ENCODE data around the gene TNRC6B. TPM values are rescaled to one million over a fixed set of nuclear protein-coding genes. Genes with fewer than 3 reads are reported as not detected.

The TNRC6B gene
- total and polyA plus RNA-seq, 2 donors from 2014 or later, result 2.7 to 63.2 TPM

DNA sequence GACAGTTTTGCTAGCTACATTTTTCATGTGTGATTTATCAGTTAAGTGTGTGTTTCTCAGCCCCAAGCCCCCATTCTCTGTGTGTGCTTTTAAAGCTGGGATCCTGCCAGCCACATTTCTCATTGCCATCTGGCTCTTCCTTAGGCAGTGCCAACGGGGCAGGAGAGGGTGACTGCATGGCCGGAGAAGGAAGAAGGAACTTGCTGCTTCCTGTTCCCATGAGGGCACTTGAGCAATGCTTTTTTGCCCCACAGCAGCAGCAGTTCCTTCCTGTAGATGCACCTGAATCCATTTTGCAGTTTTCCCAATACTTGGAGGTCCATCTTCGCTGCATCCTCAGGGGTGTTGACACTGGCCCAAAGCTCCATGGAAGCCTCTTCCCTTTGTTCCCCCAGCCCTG, 37.5 kb downstream of the TNRC6B start:
- Histone ChIP-seq H3K4me1 (ENCODE audit: control insufficient read depth in 2 of 3, insufficient read depth in 2 of 3, low read depth in 1 of 3, low read length in 3 of 3) (peaks cover 0 to 19% (median 14%) of the 10 kb centered on the region in 3 donors), H3K27me3 (ENCODE audit: control insufficient read depth, insufficient read depth, low read length) (no peaks in the 10 kb centered on the region), H3K9me3 (ENCODE audit: control insufficient read depth in 2 of 3, insufficient read depth in 1 of 3, low read length in 3 of 3) (no peaks in the 10 kb centered on the region), H3K9ac (ENCODE audit: low read length in 3 of 3) (no peak overlapping the region), H3K27ac (ENCODE audit: low read depth in 2 of 2, low read length in 2 of 2) (no peak overlapping the region), H3K36me3 (ENCODE audit: control insufficient read depth in 2 of 3, insufficient read depth in 3 of 3, low read length in 3 of 3) (no peaks in the 10 kb centered on the region), H3K4me3 (ENCODE audit: low read length in 3 of 3) (no peak overlapping the region)
- no peak for DNase-seq
- intact Hi-C loops (cut with DNase I), result no loop called here
- TF ChIP-seq, protein P1, sequence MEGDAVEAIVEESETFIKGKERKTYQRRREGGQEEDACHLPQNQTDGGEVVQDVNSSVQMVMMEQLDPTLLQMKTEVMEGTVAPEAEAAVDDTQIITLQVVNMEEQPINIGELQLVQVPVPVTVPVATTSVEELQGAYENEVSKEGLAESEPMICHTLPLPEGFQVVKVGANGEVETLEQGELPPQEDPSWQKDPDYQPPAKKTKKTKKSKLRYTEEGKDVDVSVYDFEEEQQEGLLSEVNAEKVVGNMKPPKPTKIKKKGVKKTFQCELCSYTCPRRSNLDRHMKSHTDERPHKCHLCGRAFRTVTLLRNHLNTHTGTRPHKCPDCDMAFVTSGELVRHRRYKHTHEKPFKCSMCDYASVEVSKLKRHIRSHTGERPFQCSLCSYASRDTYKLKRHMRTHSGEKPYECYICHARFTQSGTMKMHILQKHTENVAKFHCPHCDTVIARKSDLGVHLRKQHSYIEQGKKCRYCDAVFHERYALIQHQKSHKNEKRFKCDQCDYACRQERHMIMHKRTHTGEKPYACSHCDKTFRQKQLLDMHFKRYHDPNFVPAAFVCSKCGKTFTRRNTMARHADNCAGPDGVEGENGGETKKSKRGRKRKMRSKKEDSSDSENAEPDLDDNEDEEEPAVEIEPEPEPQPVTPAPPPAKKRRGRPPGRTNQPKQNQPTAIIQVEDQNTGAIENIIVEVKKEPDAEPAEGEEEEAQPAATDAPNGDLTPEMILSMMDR (IDR thresholded peaks at IDR 0.05; ENCODE audit: borderline replicate concordance, extremely low read depth, insufficient read depth), result no peak
- FAIRE-seq, result no peak

DNA sequence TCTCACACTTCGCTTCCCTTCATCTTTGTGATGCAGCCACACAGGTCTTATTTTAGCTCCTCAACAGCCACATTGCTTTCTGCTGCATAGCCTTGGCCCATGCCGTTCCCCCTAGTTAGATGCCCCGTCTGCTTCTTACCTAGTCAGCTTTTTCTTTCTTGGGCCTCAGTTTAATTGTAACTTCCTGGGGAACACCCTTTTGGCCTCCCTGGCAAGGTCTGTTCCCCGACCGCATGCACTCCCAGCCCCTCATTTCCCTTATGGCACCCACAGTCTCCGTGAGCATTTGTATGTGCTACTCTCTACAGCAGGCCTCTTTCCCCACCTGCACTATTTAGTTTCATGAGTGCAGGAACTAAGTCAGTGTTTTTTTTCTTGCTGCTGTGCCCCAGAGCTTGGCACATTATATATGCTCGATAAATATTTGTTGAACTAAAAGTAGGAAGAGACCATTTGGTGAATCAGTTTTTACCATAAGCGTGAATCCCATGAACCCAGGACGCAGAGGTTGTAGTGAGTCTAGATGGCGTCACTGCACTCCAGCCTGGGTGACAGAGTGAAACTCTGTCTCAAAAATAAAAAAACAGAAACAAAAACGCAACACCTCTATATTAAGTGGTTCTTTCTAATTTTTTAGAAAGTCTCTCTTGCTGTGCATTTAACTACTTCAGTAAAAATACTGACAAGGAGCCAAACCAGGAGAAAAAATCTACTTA, 38.5 kb downstream of the TNRC6B start:
- Histone ChIP-seq H3K27ac (ENCODE audit: low read depth in 2 of 2, low read length in 2 of 2) (no peak overlapping the region), H3K27me3 (ENCODE audit: control insufficient read depth, insufficient read depth, low read length) (no peaks in the 10 kb centered on the region), H3K9me3 (ENCODE audit: control insufficient read depth in 2 of 3, insufficient read depth in 1 of 3, low read length in 3 of 3) (no peaks in the 10 kb centered on the region), H3K9ac (ENCODE audit: low read length in 3 of 3) (no peak overlapping the region), H3K4me3 (ENCODE audit: low read length in 3 of 3) (no peak overlapping the region), H3K36me3 (ENCODE audit: control insufficient read depth in 2 of 3, insufficient read depth in 3 of 3, low read length in 3 of 3) (no peaks in the 10 kb centered on the region), H3K4me1 (ENCODE audit: control insufficient read depth in 2 of 3, insufficient read depth in 2 of 3, low read depth in 1 of 3, low read length in 3 of 3) (peaks cover 0 to 19% (median 17%) of the 10 kb centered on the region in 3 donors)
- intact Hi-C loops (cut with DNase I), result no loop called here
- FAIRE-seq (no peak), DNase-seq (no peak)
- TF ChIP-seq, protein P1 (IDR thresholded peaks at IDR 0.05; ENCODE audit: borderline replicate concordance, extremely low read depth, insufficient read depth), result no peak

DNA sequence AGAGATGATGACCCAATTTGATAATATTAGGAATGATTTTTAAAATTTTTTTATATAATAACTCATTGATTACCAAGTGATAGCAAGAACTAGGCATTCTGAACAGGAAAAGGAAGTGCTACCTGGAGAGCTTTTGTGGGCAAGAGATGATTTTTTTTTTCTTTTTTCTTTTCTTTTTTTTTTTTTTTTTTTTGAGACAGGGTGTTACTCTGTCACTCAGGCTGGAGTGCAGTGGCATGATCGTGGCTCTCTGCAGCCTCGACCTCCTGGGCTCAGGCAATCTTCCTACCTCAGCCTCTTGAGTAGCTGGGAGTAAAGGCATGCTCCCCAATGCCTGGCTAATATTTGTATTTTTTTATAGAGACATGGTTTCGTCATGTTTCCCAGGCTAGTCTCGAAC, 40.4 kb downstream of the TNRC6B start:
- intact Hi-C loops (cut with DNase I), result no loop called here
- Histone ChIP-seq H3K4me1 (ENCODE audit: control insufficient read depth in 2 of 3, insufficient read depth in 2 of 3, low read depth in 1 of 3, low read length in 3 of 3) (peaks cover 0 to 17% (median 14%) of the 10 kb centered on the region in 3 donors), H3K27me3 (ENCODE audit: control insufficient read depth, insufficient read depth, low read length) (no peaks in the 10 kb centered on the region), H3K9me3 (ENCODE audit: control insufficient read depth in 2 of 3, insufficient read depth in 1 of 3, low read length in 3 of 3) (no peaks in the 10 kb centered on the region), H3K36me3 (ENCODE audit: control insufficient read depth in 2 of 3, insufficient read depth in 3 of 3, low read length in 3 of 3) (no peaks in the 10 kb centered on the region), H3K27ac (ENCODE audit: low read depth in 2 of 2, low read length in 2 of 2) (no peak overlapping the region), H3K4me3 (ENCODE audit: low read length in 3 of 3) (no peak overlapping the region), H3K9ac (ENCODE audit: low read length in 3 of 3) (no peak overlapping the region)
- FAIRE-seq (no peak), DNase-seq (no peak)
- TF ChIP-seq, protein P1 (IDR thresholded peaks at IDR 0.05; ENCODE audit: borderline replicate concordance, extremely low read depth, insufficient read depth), result no peak
